SK-N-SH treated with all-trans-retinoic acid at 6 μM for 48 hours (cell line): Measurements from ENCODE around the gene RRAS.

Experiments used
- CREB5 ChIP-seq: fragments of 250-450 bp; sonication (Bioruptor Pico); IDR thresholded peaks from 2 replicates; pipeline ENCODE4 v1.5.1; 2020; ENCODE audit warnings: low read depth, mild to moderate bottlenecking, moderate library complexity
- ESRRG ChIP-seq: fragments of 250-450 bp; sonication (Bioruptor Pico); IDR thresholded peaks from 2 replicates; pipeline ENCODE4 v1.6.1; 2021; ENCODE audit warnings: mild to moderate bottlenecking
- PPARA ChIP-seq: fragments of 250-450 bp; sonication (Bioruptor Pico); IDR thresholded peaks from 2 replicates; pipeline ENCODE4 v1.5.0; 2020; ENCODE audit warnings: mild to moderate bottlenecking, borderline replicate concordance
- ZFP3 ChIP-seq: fragments of 250-450 bp; sonication (Bioruptor Pico); IDR thresholded peaks from 2 replicates; pipeline ENCODE4 v1.5.0; 2020; ENCODE audit warnings: mild to moderate bottlenecking, moderate library complexity
- ZFP30 ChIP-seq: fragments of 450-650 bp; formaldehyde crosslinking; IDR thresholded peaks from 2 replicates; pipeline ENCODE4 v1.5.0; 2022; ENCODE audit warnings: mild to moderate bottlenecking, moderate library complexity
- ZNF70 ChIP-seq: fragments of 450-650 bp; formaldehyde crosslinking; IDR thresholded peaks from 2 replicates; pipeline ENCODE4 v1.5.0; 2020; ENCODE audit warnings: mild to moderate bottlenecking, moderate library complexity

DNA sequence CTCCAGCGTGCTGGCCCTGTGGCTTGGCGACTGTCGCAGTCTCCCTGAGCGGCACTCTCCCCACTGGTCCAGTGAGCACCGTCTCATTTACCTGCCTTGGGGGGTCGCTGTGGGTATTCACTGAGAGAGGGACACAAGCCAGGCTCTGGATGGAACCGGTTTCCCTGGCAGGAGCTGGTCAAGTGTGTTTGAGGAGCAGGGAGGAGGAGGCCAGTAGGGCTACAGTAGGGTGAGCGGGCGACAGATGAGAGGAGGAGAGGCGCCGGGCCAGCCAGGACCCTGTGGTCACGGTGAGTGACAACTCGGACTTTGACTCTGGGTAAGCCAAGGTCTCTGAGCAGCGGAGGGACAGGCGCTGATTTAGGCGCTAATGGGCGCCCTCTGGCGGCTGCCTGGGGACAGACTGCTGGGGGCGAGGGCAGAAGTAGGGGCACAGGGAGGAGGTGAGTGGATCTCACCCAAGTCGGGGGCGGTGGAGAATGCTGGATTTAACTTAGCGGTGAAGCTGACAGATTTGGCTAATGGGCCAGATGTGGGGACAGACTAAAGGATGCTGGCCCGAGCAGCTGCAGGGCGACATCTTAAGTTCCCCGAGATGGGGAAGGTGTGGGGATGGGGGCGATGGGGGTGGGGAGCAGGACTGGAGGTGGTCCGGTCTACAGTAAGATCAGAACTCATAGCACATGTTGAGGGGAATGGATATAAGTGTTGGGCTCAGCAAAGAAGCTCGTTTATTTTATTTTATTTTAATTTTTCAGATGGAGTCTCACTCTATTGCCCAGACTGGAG lies 32.4 kb upstream of the RRAS start:
- 0 out of 2 replicates have a peak, but pooled peaks have one; percentile 4 for TF ChIP-seq ZNF70 (CRISPR knock-in tag)
- TF ChIP-seq ZFP3 = no peak
- TF ChIP-seq CREB5 (CRISPR knock-in tag) = no peak
- no peak for TF ChIP-seq ZFP30 (CRISPR knock-in tag)
- no peak for TF ChIP-seq ESRRG
- no peak for TF ChIP-seq PPARA (CRISPR knock-in tag)
